Stimulated activated CD8-positive, alpha-beta memory T cell treated with anti-CD3 and anti-CD28 coated beads, Interleukin-4, amount 100 ng/mL, for 24 hours (primary cell): Measurements from ENCODE around the gene TSEN54.

Experiments
- DNase-seq: peaks from one replicate; pipeline ENCODE4 v3.0.0-alpha.2; 2020; ENCODE audit warnings: low read depth

Gene TSEN54

GRCh38 chr17:75565066-75565465, 48.7 kb downstream of the TSEN54 start:
- DNase-seq: no peak

GRCh38 chr17:75565618-75566017, 49.3 kb downstream of the TSEN54 start:
- DNase-seq: no peak

GRCh38 chr17:75566416-75566815, 50.1 kb downstream of the TSEN54 start:
- DNase-seq: no peak

GRCh38 chr17:75566834-75567233, 50.5 kb downstream of the TSEN54 start:
- DNase-seq: no peak

GRCh38 chr17:75568412-75569255, 52.3 kb downstream of the TSEN54 start:
- no peak for DNase-seq

GRCh38 chr17:75570034-75570676, 53.8 kb downstream of the TSEN54 start:
- DNase-seq: no peak

GRCh38 chr17:75570772-75571171, 54.4 kb downstream of the TSEN54 start:
- no peak for DNase-seq

GRCh38 chr17:75571197-75571884, 55.0 kb downstream of the TSEN54 start:
- no peak for DNase-seq

- DNase-seq: no peak
These were observed 55.5 kb downstream of the TSEN54 start for GRCh38 chr17:75571885-75572215.

GRCh38 chr17:75572713-75573539, 56.6 kb downstream of the TSEN54 start:
- no peak for DNase-seq

- no peak for DNase-seq
These were observed 57.2 kb downstream of the TSEN54 start for GRCh38 chr17:75573540-75573957.

GRCh38 chr17:75573994-75574393, 57.7 kb downstream of the TSEN54 start:
- no peak for DNase-seq
